HFFc6 (cell line): Measurements from ENCODE around the gene EGR2. TPM values are rescaled to one million over a fixed set of nuclear protein-coding genes. Genes with fewer than 3 reads are reported as not detected.
A peak's percentile ranks its signal among the peaks of the same experiment; 100 is the strongest.

Experiments
- DNase-seq: peaks from one replicate; pipeline ENCODE4 v3.0.0-alpha.2; 2018
- H3K27ac Mint-ChIP-seq: 2 replicates; pipeline ENCODE4 v1.8.0; 2020; ENCODE audit warnings: mild to moderate bottlenecking, mixed read lengths
- H3K27me3 Mint-ChIP-seq: 2 replicates; pipeline ENCODE4 v1.8.0; 2021; ENCODE audit warnings: mild to moderate bottlenecking, moderate library complexity, mixed read lengths; ENCODE audit not compliant: insufficient read depth
- H3K36me3 Mint-ChIP-seq: 2 replicates; pipeline ENCODE4 v1.8.0; 2021; ENCODE audit warnings: low read depth, mixed read lengths
- H3K4me1 Mint-ChIP-seq: 2 replicates; pipeline ENCODE4 v1.8.0; 2020; ENCODE audit warnings: low read depth, mixed read lengths
- H3K4me3 Mint-ChIP-seq: 2 replicates; pipeline ENCODE4 v1.8.0; 2020; ENCODE audit warnings: mild to moderate bottlenecking, moderate library complexity, mixed read lengths
- H3K9me3 Mint-ChIP-seq: 2 replicates; pipeline ENCODE4 v1.8.0; 2020; ENCODE audit warnings: mild to moderate bottlenecking, mixed read lengths
- total RNA-seq, 6 experiments: library from RNA; stranded (reverse); fragmentation: NEBNext Ultra II Directional; extraction: Animal tissue kit (Norgen Biotek cat#: 25700); gene quantifications; 2 replicates in 1 of 6; 3 replicates in 5 of 6; pipeline ENCODE4 v1.2.3, GENCODE V29; 2021
- TF ChIP-seq, protein P1 (sequence below): fragments of 200-600 bp; sonication (generic); IDR thresholded peaks from 2 replicates; pipeline ENCODE4 v1.5.0; 2021; ENCODE audit warnings: antibody characterized with exemption, mild to moderate bottlenecking

Gene EGR2
- total RNA-seq, 6 experiments from 2014 or later = 0.13 to 0.64 (median 0.26) TPM

DNA sequence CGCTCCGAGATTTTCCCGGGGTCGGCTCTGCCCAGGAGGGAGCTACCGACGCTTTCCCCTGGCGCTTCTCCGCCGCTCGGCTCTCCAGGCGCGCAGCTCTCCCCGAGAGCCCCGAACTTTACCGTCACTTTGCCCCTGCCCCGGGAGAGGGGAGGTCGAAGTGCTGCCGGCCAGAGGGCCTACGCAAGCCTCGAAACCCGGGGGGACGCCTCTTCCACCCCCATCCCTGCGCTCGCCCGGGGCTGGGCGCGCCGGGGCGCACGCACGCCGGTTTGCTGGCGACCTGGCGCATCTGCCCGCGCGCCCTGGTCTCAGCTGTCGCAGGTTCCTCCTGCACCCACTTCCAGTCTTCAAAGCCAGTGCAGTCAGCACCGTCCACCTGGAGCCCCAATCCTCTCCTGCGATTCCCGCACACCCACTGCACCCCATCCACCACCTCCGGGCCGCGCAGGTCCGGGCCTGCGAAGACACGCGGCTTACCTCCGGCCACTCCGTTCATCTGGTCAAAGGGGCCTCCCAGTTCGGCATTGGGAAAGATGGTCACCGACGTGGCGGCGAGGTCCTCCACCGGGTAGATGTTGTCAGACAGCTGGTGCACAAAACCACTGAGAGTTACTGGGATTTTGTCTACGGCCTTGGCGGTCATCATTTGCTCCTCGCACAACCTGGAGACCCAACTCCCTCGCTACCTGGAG, 638 bp downstream of the EGR2 start:
- peaks cover 32% of the 10 kb centered on the region for H3K4me1 Mint-ChIP-seq
- H3K36me3 Mint-ChIP-seq = no peaks in the 10 kb centered on the region
- H3K27ac Mint-ChIP-seq = peak overlapping the region; percentile 75
- peaks cover 29% of the 10 kb centered on the region for H3K27me3 Mint-ChIP-seq
- H3K4me3 Mint-ChIP-seq = peak overlapping the region; percentile 91
- no peak for DNase-seq
- TF ChIP-seq, protein P1, sequence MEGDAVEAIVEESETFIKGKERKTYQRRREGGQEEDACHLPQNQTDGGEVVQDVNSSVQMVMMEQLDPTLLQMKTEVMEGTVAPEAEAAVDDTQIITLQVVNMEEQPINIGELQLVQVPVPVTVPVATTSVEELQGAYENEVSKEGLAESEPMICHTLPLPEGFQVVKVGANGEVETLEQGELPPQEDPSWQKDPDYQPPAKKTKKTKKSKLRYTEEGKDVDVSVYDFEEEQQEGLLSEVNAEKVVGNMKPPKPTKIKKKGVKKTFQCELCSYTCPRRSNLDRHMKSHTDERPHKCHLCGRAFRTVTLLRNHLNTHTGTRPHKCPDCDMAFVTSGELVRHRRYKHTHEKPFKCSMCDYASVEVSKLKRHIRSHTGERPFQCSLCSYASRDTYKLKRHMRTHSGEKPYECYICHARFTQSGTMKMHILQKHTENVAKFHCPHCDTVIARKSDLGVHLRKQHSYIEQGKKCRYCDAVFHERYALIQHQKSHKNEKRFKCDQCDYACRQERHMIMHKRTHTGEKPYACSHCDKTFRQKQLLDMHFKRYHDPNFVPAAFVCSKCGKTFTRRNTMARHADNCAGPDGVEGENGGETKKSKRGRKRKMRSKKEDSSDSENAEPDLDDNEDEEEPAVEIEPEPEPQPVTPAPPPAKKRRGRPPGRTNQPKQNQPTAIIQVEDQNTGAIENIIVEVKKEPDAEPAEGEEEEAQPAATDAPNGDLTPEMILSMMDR = no peak
- H3K9me3 Mint-ChIP-seq = no peaks in the 10 kb centered on the region

DNA sequence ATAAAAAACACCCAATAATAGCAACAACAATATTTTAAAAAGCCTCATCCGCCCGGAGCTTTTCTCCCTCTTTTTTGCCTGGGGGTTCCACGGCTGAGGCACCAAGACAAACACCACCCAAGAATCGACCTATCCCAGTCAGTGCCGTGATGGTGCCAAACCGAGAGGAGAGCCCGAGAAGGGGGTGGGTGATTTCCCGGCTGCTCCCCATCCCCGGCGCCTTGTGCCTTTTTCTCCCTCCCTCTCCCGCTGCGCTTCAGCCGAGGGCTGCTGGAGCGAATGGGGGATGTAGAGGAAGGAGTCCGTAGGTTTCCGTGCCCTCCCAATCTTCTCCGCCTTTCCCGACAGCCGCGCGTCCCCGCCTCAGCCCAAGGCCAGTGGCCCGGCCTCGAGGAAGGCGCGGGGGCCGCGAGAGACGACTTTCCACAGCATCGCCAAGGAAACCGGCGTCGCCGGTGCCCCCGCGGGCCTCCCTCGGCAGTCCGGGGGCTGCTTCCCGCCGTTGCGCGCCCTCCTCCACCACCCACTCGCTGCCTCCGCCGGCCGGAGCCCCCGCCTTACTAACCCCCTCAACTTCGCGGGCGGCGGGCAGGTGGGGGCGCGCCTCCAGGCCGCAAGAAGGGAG, 1.3 kb downstream of the EGR2 start:
- Mint-ChIP-seq H3K9me3 (no peaks in the 10 kb centered on the region), H3K4me1 (peaks cover 32% of the 10 kb centered on the region), H3K27ac (no peak overlapping the region), H3K4me3 (peak overlapping the region; percentile 91), H3K36me3 (no peaks in the 10 kb centered on the region), H3K27me3 (peaks cover 26% of the 10 kb centered on the region)
- no peak for DNase-seq
- TF ChIP-seq, protein P1 = no peak

DNA sequence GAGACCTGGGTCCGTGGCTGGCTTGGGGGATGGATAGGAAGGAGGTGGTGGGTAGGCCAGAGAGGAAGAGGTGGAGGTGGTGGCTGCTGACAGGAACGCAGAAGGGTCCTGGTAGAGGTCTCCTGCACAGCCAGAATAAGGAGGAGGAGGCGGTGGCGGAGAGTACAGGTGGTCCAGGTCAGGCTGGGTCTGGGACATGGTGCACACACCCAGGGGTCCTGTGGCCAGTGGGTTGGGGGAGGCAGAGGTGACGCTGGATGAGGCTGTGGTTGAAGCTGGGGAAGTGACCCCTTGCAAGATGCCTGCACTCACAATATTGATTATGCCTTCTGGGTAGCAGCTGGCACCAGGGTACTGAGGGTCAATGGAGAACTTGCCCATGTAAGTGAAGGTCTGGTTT, 2.2 kb downstream of the EGR2 start:
- H3K4me1 Mint-ChIP-seq = peaks cover 32% of the 10 kb centered on the region
- no peak overlapping the region for H3K27ac Mint-ChIP-seq
- H3K27me3 Mint-ChIP-seq = peaks cover 24% of the 10 kb centered on the region
- H3K4me3 Mint-ChIP-seq = peak overlapping the region; percentile 91; the same call in 1 of the 2 replicates
- no peak for DNase-seq
- TF ChIP-seq, protein P1 = no peak
- no peaks in the 10 kb centered on the region for H3K36me3 Mint-ChIP-seq
- no peaks in the 10 kb centered on the region for H3K9me3 Mint-ChIP-seq

DNA sequence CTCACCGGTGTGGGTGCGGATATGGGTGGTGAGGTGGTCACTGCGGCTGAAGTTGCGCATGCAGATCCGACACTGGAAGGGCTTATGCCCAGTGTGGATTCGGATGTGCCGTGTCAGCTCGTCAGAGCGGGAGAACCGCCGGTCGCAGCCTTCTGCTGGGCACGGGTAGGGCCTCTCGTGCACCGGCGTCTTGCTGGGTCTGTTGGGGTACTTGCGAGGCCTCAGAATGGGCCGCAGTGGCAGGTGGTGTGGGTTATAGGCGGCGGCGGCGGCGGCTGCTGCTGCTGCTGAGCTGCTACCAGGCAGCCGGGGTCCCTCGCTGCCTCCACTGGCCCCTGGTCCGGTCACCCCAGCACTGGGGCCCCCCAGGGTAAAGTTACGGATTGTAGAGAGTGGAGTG, 2.7 kb downstream of the EGR2 start:
- Mint-ChIP-seq H3K4me3 (no peak overlapping the region), H3K4me1 (peaks cover 36% of the 10 kb centered on the region), H3K36me3 (no peaks in the 10 kb centered on the region; the same call in 1 of the 2 replicates), H3K27ac (no peak overlapping the region), H3K27me3 (peaks cover 22% of the 10 kb centered on the region), H3K9me3 (no peaks in the 10 kb centered on the region)
- DNase-seq = no peak
- TF ChIP-seq, protein P1 = no peak

DNA sequence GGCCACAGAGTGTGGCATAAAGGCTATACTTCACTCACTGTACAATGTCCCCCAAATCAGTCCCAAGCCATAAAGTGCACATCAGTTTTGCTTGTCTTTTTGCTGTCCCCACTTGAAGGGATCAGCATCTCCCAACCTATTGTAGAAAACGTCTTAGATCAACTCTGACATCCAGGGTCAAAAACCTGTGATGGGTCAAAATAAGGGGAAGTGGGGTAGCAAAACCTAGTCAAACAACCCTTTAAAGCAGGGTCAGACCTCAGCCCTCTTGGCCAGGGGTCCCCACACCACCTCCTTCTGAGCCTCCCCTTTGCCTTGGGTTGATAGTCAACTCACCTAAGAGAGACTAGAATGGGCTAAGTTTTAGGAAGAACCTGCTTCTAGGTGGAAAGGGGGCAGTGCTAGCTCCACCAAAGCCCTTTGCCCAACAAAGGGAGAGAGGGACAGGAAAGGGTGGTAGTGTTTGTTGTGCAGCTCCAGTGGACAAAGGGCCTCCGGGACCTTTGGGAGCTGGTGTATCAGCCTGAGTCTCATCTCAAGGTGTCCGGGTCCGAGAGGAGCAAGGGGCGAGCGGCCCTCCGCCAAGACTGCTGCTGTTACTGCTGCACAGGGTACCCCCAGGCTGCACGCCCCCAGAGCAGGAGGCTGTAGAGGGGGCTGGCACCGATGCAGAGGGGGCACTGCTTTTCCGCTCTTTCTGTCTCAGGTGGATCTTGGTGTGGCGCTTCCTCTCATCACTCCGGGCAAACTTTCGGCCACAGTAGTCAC, 3.3 kb downstream of the EGR2 start:
- H3K36me3 Mint-ChIP-seq = no peaks in the 10 kb centered on the region; the same call in 1 of the 2 replicates
- H3K4me3 Mint-ChIP-seq = no peak overlapping the region
- peaks cover 37% of the 10 kb centered on the region for H3K4me1 Mint-ChIP-seq
- H3K27me3 Mint-ChIP-seq = peaks cover 20% of the 10 kb centered on the region
- no peak for DNase-seq
- TF ChIP-seq, protein P1 = no peak
- H3K27ac Mint-ChIP-seq = no peak overlapping the region
- no peaks in the 10 kb centered on the region for H3K9me3 Mint-ChIP-seq
